Common myeloid progenitor, CD34-positive (primary cell): ENCODE measurements around the gene ZNF653.
"Not testable (repeated sequence)": the region's sequence is repeated elsewhere in the genome, so short reads cannot be mapped to it uniquely, and the experiment has no call there.

Experiments
- CTCF ChIA-PET: fragments of 350-600 bp; sonication (Branson Sonifier 250); formaldehyde crosslinking; loops from one replicate; lab custom pipeline; 2021; ENCODE audit warnings: antibody characterized with exemption; lab: Charles Lee
- POLR2A ChIA-PET: fragments of 350-600 bp; sonication (Branson Sonifier 250); formaldehyde crosslinking; loops from one replicate; lab custom pipeline; 2021; ENCODE audit warnings: antibody characterized with exemption; lab: Charles Lee
- DNase-seq, 3 donors: peaks; one replicate each; pipeline versions ENCODE4 v3.0.0 to v3.0.0-alpha.2; 2013
- H3K27ac ChIP-seq, 2 experiments: 1 replicate in 1 of 2; 2 replicates in 1 of 2; pipeline ENCODE4 v1.7.0; 2013; ENCODE audit warnings: inconsistent platforms in 2 of 2, low read length in 2 of 2, mild to moderate bottlenecking in 2 of 2, low read depth in 1 of 2, moderate library complexity in 1 of 2; ENCODE audit not compliant: severe bottlenecking in 2 of 2, insufficient read depth in 1 of 2, poor library complexity in 1 of 2
- H3K27me3 ChIP-seq, 5 experiments: replicated peaks in 2 of 5; 1 replicate in 3 of 5; 2 replicates in 2 of 5; pipeline versions ENCODE4 v1.6.1 to v1.7.0; 2013; ENCODE audit warnings: low read length in 4 of 5, mild to moderate bottlenecking in 2 of 5, moderate library complexity in 2 of 5, inconsistent platforms in 1 of 5; ENCODE audit not compliant: insufficient read depth in 5 of 5, control insufficient read depth in 4 of 5
- H3K36me3 ChIP-seq, 4 experiments: 1 replicate in 2 of 4; 2 replicates in 2 of 4; pipeline versions ENCODE4 v1.6.1 to v1.7.0; 2013; ENCODE audit warnings: low read length in 3 of 4, control low read depth in 1 of 4, mild to moderate bottlenecking in 1 of 4; ENCODE audit not compliant: control insufficient read depth in 4 of 4, insufficient read depth in 4 of 4
- H3K4me1 ChIP-seq, 4 experiments: 1 replicate in 3 of 4; 2 replicates in 1 of 4; pipeline versions ENCODE4 v1.6.1 to v1.7.1; 2013; ENCODE audit warnings: low read length in 3 of 4, mild to moderate bottlenecking in 3 of 4, control low read depth in 1 of 4, inconsistent platforms in 1 of 4, moderate library complexity in 1 of 4; ENCODE audit not compliant: control insufficient read depth in 4 of 4, insufficient read depth in 4 of 4; ENCODE audit errors: control extremely low read depth in 1 of 4
- H3K4me3 ChIP-seq, 7 experiments: 1 replicate in 4 of 7; 2 replicates in 3 of 7; pipeline versions ENCODE4 v1.5.1 to v1.7.0; 2013; ENCODE audit warnings: mild to moderate bottlenecking in 7 of 7, low read length in 6 of 7, moderate library complexity in 6 of 7, inconsistent platforms in 2 of 7, low read depth in 2 of 7, control low read depth in 1 of 7; ENCODE audit not compliant: insufficient read depth in 4 of 7, control insufficient read depth in 1 of 7; ENCODE audit errors: extremely low read depth in 1 of 7
- H3K9me3 ChIP-seq, 5 experiments: 1 replicate in 4 of 5; 2 replicates in 1 of 5; pipeline versions ENCODE4 v1.6.1 to v1.7.1; 2013; ENCODE audit warnings: low read length in 4 of 5, mild to moderate bottlenecking in 2 of 5, inconsistent platforms in 1 of 5, low read depth in 1 of 5, moderate library complexity in 1 of 5; ENCODE audit not compliant: control insufficient read depth in 4 of 5, insufficient read depth in 2 of 5; ENCODE audit errors: control extremely low read depth in 1 of 5
- WGBS: methylation state at CpG from one replicate; pipeline ENCODE4 v1.1.5; 2013; ENCODE audit not compliant: insufficient coverage; 5-methylcytosine and 5-hydroxymethylcytosine counted together

The ZNF653 gene

GRCh38 chr19:11461453-11461852 lies 44.2 kb downstream of the ZNF653 start:
- Histone ChIP-seq H3K4me3 (no peak overlapping the region), H3K9me3 (no peaks in the 10 kb centered on the region), H3K27me3 (peaks cover 0 to 4% (median 0%) of the 10 kb centered on the region in 5 experiments), H3K27ac (no peak overlapping the region), H3K36me3 (no peaks in the 10 kb centered on the region), H3K4me1 (no peaks in the 10 kb centered on the region)
- no peak for DNase-seq
- 60% methylated on average over 1 of the region's 2 CpGs for WGBS
- CTCF ChIA-PET = no interaction called here
- POLR2A ChIA-PET = no interaction called here

- Histone ChIP-seq H3K4me3 (no peak overlapping the region), H3K4me1 (no peaks in the 10 kb centered on the region), H3K9me3 (no peaks in the 10 kb centered on the region), H3K27ac (no peak overlapping the region), H3K36me3 (no peaks in the 10 kb centered on the region), H3K27me3 (peaks cover 0 to 4% (median 0%) of the 10 kb centered on the region in 5 experiments)
- 88% methylated on average over 1 of the region's 4 CpGs for WGBS
- ChIA-PET CTCF (interaction anchor here (1.4 to 1.5 kb wide), 2 partner anchors 7 to 10 kb away, joined by 3 read pairs; no protein-coding TSS in a partner anchor), POLR2A (no interaction called here)
- DNase-seq = no peak
Observed at GRCh38 chr19:11460207-11460606, 45.4 kb downstream of the ZNF653 start.

- no CpG with 5 or more reads among the region's 11 CpGs for WGBS
- POLR2A ChIA-PET, H3K9me3 ChIP-seq, H3K27ac ChIP-seq, DNase-seq, H3K4me1 ChIP-seq, H3K4me3 ChIP-seq, H3K27me3 ChIP-seq, H3K36me3 ChIP-seq: not testable (repeated sequence)
- CTCF ChIA-PET = interaction anchor here (1.4 to 1.5 kb wide), 2 partner anchors 9 kb away, joined by 3 read pairs; no protein-coding TSS in a partner anchor
Observed at GRCh38 chr19:11458912-11459311, 46.7 kb downstream of the ZNF653 start.

GRCh38 chr19:11458236-11458900 lies 47.3 kb downstream of the ZNF653 start:
- H3K4me3 ChIP-seq = no peak overlapping the region
- H3K27me3 ChIP-seq = peaks cover 0 to 5% (median 0%) of the 10 kb centered on the region in 5 experiments
- H3K36me3 ChIP-seq = no peaks in the 10 kb centered on the region
- CTCF ChIA-PET = interaction anchor here (1.6 to 1.7 kb wide), 2 partner anchors 11 to 24 kb away, joined by 5 to 8 read pairs; no protein-coding TSS in a partner anchor
- POLR2A ChIA-PET = no interaction called here
- WGBS = 96% methylated on average over 17 of the region's 19 CpGs
- no peak for DNase-seq
- peaks cover 0 to 3% (median 1%) of the 10 kb centered on the region in 4 experiments for H3K4me1 ChIP-seq
- H3K9me3 ChIP-seq = no peaks in the 10 kb centered on the region
- no peak overlapping the region for H3K27ac ChIP-seq

DNA sequence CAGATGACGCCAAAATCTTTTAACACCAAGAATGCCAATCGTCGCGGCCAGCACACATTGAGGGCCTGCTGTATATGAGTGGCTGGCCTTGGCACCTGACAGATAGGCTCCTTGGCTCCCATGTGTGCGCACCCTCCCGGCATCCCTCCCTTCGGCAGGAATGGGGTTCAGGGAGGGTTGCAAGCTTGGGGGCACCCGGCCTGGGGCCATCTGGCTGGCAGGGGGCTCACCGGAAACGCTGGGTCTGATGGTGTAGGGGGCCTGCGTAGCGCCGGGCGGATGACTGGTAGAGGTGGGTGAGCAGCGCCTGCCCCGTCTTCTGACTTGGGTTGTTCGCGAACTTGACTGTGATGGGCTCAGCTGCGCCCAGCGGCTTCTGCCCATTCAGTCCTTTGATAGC lies 47.8 kb downstream of the ZNF653 start:
- H3K27me3 ChIP-seq = peaks cover 0 to 5% (median 0%) of the 10 kb centered on the region in 5 experiments
- no peak overlapping the region for H3K4me3 ChIP-seq
- WGBS = 91% methylated on average over 17 of the region's 20 CpGs
- ChIA-PET POLR2A (no interaction called here), CTCF (interaction anchor here (1.6 to 1.7 kb wide), 2 partner anchors 11 to 25 kb away, joined by 5 to 8 read pairs; no protein-coding TSS in a partner anchor)
- H3K4me1 ChIP-seq = peaks cover 0 to 3% (median 2%) of the 10 kb centered on the region in 4 experiments
- H3K27ac ChIP-seq = no peak overlapping the region
- H3K9me3 ChIP-seq = no peaks in the 10 kb centered on the region
- H3K36me3 ChIP-seq = no peaks in the 10 kb centered on the region
- no peak for DNase-seq

DNA sequence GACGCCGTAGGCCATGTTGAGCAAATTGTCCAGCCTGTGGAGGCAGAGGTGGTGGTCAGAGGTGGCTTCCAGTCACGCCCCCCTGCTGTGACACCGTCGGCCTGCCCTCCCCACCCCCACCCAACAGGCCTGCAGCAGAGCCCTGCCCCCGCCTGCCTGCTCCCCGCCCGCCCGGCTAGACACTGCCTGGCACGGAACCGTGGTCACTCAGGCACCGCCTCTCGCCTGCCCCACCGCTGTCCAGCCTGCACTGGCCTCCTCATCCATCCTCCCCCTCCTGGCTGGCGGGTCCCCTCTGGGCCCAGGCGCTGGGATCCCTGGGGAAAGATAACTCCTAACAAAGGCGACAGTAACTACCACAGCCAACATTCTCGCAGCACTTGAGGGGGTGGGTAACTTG lies 48.5 kb downstream of the ZNF653 start:
- CTCF ChIA-PET = interaction anchor here (1.6 to 1.7 kb wide), 2 partner anchors 10 to 26 kb away, joined by 5 to 8 read pairs; no protein-coding TSS in a partner anchor
- H3K27me3 ChIP-seq = peaks cover 0 to 5% (median 0%) of the 10 kb centered on the region in 5 experiments
- H3K9me3 ChIP-seq = no peaks in the 10 kb centered on the region
- H3K36me3 ChIP-seq = no peaks in the 10 kb centered on the region
- POLR2A ChIA-PET = no interaction called here
- no peak overlapping the region for H3K27ac ChIP-seq
- H3K4me1 ChIP-seq = peaks cover 0 to 3% (median 2%) of the 10 kb centered on the region in 4 experiments
- H3K4me3 ChIP-seq = no peak overlapping the region
- WGBS = 71% methylated on average over 7 of the region's 18 CpGs
- no peak for DNase-seq

GRCh38 chr19:11456659-11457058 lies 49.0 kb downstream of the ZNF653 start:
- CTCF ChIA-PET = interaction anchor here (1.7 to 2.7 kb wide), 2 partner anchors 26 kb away, joined by 8 to 11 read pairs; no protein-coding TSS in a partner anchor
- no peaks in the 10 kb centered on the region for H3K9me3 ChIP-seq
- H3K27me3 ChIP-seq = peaks cover 0 to 5% (median 0%) of the 10 kb centered on the region in 5 experiments
- DNase-seq = no peak
- H3K4me1 ChIP-seq = peaks cover 0 to 3% (median 2%) of the 10 kb centered on the region in 4 experiments
- POLR2A ChIA-PET = interaction anchor here (0.6 kb wide), 1 partner anchor 35 kb away, joined by 3 read pairs; no protein-coding TSS in a partner anchor
- WGBS = 88% methylated on average over 4 of the region's 7 CpGs
- H3K36me3 ChIP-seq = no peaks in the 10 kb centered on the region
- H3K4me3 ChIP-seq = no peak overlapping the region
- no peak overlapping the region for H3K27ac ChIP-seq
